IMR-90 (cell line): Measurements from ENCODE around the gene ABCC8. TPM values are rescaled to one million over a fixed set of nuclear protein-coding genes. Genes with fewer than 3 reads are reported as not detected.

Experiments used
- ATAC-seq: fragments of 200-7000 bp; cut with Tn5 transposase; 2 replicates; pipeline ENCODE4 v1.9.1; 2020; ENCODE audit warnings: low read depth, mild to moderate bottlenecking, moderate library complexity
- BruUV-seq: library from RNA; stranded (reverse); fragments of 400-500 nt; replicated peaks from 2 replicates; lab custom pipeline; 2021; lab: Mats Ljungman, UMichigan
- CTCF ChIA-PET: fragments of 300-600 bp; formaldehyde crosslinking; extraction: SDS; loops from one replicate; lab custom pipeline; 2021; ENCODE audit warnings: antibody characterized with exemption; lab: Yijun Ruan, JAX
- POLR2A ChIA-PET: fragments of 300-600 bp; sonication (Branson Sonifier 250); formaldehyde crosslinking; loops from one replicate; lab custom pipeline; 2022; ENCODE audit warnings: antibody characterized with exemption; ENCODE audit not compliant: unreplicated experiment; lab: Charles Lee
- DNase-seq: peaks from one replicate; pipeline ENCODE4 v3.0.0; 2013
- H2AFZ ChIP-seq: replicated peaks from 2 replicates; pipeline ENCODE3; 2013; ENCODE audit warnings: low read length, mild to moderate bottlenecking; ENCODE audit not compliant: poor library complexity
- H2AK5ac ChIP-seq: 2 replicates; pipeline ENCODE4 v1.6.1; 2013; ENCODE audit warnings: low read depth, low read length, inconsistent platforms
- H2AK9ac ChIP-seq: replicated peaks from 2 replicates; pipeline ENCODE3; 2013; ENCODE audit warnings: mild to moderate bottlenecking, low read depth, low read length, moderate library complexity; ENCODE audit not compliant: poor library complexity
- H2BK120ac ChIP-seq: 2 replicates; pipeline ENCODE4 v1.6.1; 2013; ENCODE audit warnings: low read depth, low read length, inconsistent platforms
- H2BK15ac ChIP-seq: 3 replicates; pipeline ENCODE4 v1.6.1; 2013; ENCODE audit warnings: low read depth, low read length, inconsistent platforms
- H2BK20ac ChIP-seq: 2 replicates; pipeline ENCODE4 v1.6.1; 2013; ENCODE audit warnings: low read depth, mild to moderate bottlenecking, inconsistent platforms, low read length, moderate library complexity
- H2BK5ac ChIP-seq: 2 replicates; pipeline ENCODE4 v1.6.1; 2013; ENCODE audit warnings: mild to moderate bottlenecking, low read depth, low read length, inconsistent platforms; ENCODE audit not compliant: poor library complexity, severe bottlenecking
- H3K14ac ChIP-seq: replicated peaks from 2 replicates; pipeline ENCODE4 v1.6.1; 2013; ENCODE audit warnings: low read depth, low read length, inconsistent platforms
- H3K18ac ChIP-seq: 2 replicates; pipeline ENCODE4 v1.6.1; 2013; ENCODE audit warnings: low read depth, low read length, control low read depth
- H3K23ac ChIP-seq: 2 replicates; pipeline ENCODE4 v1.6.1; 2013; ENCODE audit warnings: low read depth, low read length, inconsistent platforms
- H3K27ac ChIP-seq: 2 replicates; pipeline ENCODE4 v1.5.1; 2013; ENCODE audit warnings: mild to moderate bottlenecking, control low read depth, low read length; ENCODE audit not compliant: insufficient read depth
- H3K27me3 ChIP-seq: 2 replicates; pipeline ENCODE4 v1.6.1; 2013; ENCODE audit warnings: low read length; ENCODE audit not compliant: control insufficient read depth, insufficient read depth
- H3K36me3 ChIP-seq: 2 replicates; pipeline ENCODE4 v1.6.1; 2013; ENCODE audit warnings: low read length, mixed read lengths; ENCODE audit not compliant: control insufficient read depth, insufficient read depth
- H3K4ac ChIP-seq: 2 replicates; pipeline ENCODE4 v1.6.1; 2013; ENCODE audit warnings: low read depth, low read length, inconsistent platforms
- H3K4me1 ChIP-seq: 2 replicates; pipeline ENCODE4 v1.6.1; 2013; ENCODE audit warnings: low read length, mixed read lengths; ENCODE audit not compliant: control insufficient read depth, insufficient read depth
- H3K4me2 ChIP-seq: 2 replicates; pipeline ENCODE4 v1.6.1; 2013; ENCODE audit warnings: low read depth, mild to moderate bottlenecking, control low read depth, low read length, moderate library complexity
- H3K4me3 ChIP-seq: 2 replicates; pipeline ENCODE4 v1.5.1; 2013; ENCODE audit warnings: low read depth, mild to moderate bottlenecking, control low read depth, low read length, moderate library complexity; ENCODE audit not compliant: insufficient read depth
- H3K56ac ChIP-seq: 2 replicates; pipeline ENCODE4 v1.6.1; 2013; ENCODE audit warnings: low read length, inconsistent platforms; ENCODE audit not compliant: insufficient read depth; ENCODE audit errors: extremely low read depth
- H3K79me1 ChIP-seq, 2 experiments: 2 replicates each; pipeline ENCODE4 v1.6.1; 2013; ENCODE audit warnings: low read length in 2 of 2, inconsistent platforms in 1 of 2, low read depth in 1 of 2
- H3K9ac ChIP-seq: 2 replicates; pipeline ENCODE4 v1.6.1; 2013; ENCODE audit warnings: low read depth, low read length, control low read depth
- H3K9me1 ChIP-seq: 2 replicates; pipeline ENCODE4 v1.6.1; 2013; ENCODE audit warnings: low read length, inconsistent platforms; ENCODE audit not compliant: insufficient read depth
- H3K9me3 ChIP-seq: 2 replicates; pipeline ENCODE4 v1.6.1; 2013; ENCODE audit warnings: low read length; ENCODE audit not compliant: control insufficient read depth, insufficient read depth
- H4K20me1 ChIP-seq: 2 replicates; pipeline ENCODE4 v1.6.1; 2013; ENCODE audit warnings: low read length, inconsistent platforms; ENCODE audit not compliant: insufficient read depth
- H4K5ac ChIP-seq: 2 replicates; pipeline ENCODE4 v1.6.1; 2013; ENCODE audit warnings: mild to moderate bottlenecking, low read depth, low read length, control low read depth
- H4K8ac ChIP-seq, 2 experiments: 2 replicates each; pipeline ENCODE4 v1.6.1; 2013; ENCODE audit warnings: low read depth in 2 of 2, low read length in 2 of 2, control low read depth in 1 of 2, inconsistent platforms in 1 of 2
- H4K91ac ChIP-seq: 2 replicates; pipeline ENCODE4 v1.6.1; 2013; ENCODE audit warnings: low read depth, low read length, inconsistent platforms; ENCODE audit not compliant: insufficient read depth
- CHD1 ChIP-seq: IDR thresholded peaks from 2 replicates; pipeline ENCODE4 v1.6.1; 2012; ENCODE audit warnings: low read depth, low read length, improper control_type of control experiment
- NFE2L2 ChIP-seq: fragments of 150-350 bp; IDR thresholded peaks from 2 replicates; pipeline ENCODE4 v1.6.1; 2016; ENCODE audit warnings: low read depth, mild to moderate bottlenecking, low read length
- RFX5 ChIP-seq: IDR thresholded peaks from 2 replicates; pipeline ENCODE4 v1.8.0; 2012; ENCODE audit warnings: low read depth, mild to moderate bottlenecking, low read length, moderate library complexity
- WGBS, 2 experiments: methylation state at CpG; one replicate each; pipeline versions ENCODE4 v1.1.5 to v1.1.7; 2013; ENCODE audit warnings: missing lambda C conversion rate in 2 of 2; ENCODE audit not compliant: insufficient read length in 1 of 2; ENCODE audit errors: extremely low coverage in 2 of 2; 5-methylcytosine and 5-hydroxymethylcytosine counted together
- dilution Hi-C: fragments of 300-500 bp; cut with HindIII; formaldehyde crosslinking; loops from one replicate; pipeline ENCODE4 v1.14.3; 2018; ENCODE audit warnings: low sequenced_read_pairs; ENCODE audit not compliant: unreplicated experiment
- in situ Hi-C: fragments of 300-500 bp; cut with MboI; formaldehyde crosslinking; loops from 3 replicates; pipeline ENCODE4 v1.14.3; 2019; ENCODE audit warnings: low sequenced_read_pairs, inconsistent platforms, mixed read lengths
- intact Hi-C: fragments of 100-400 bp; cut with micrococcal nuclease; formaldehyde crosslinking; loops from 2 replicates; pipeline ENCODE4 v1.10.0; 2022
- polyA plus RNA-seq, 3 experiments: library from polyadenylated mRNA; depleted of rRNA; stranded (reverse); fragments of >200 nt; gene quantifications; 2 replicates each; pipeline ENCODE4 v1.2.3, GENCODE V29; 2012; ENCODE audit warnings: low replicate concordance in 1 of 3
- total RNA-seq: library from RNA; depleted of rRNA; stranded (reverse); fragments of >200 nt; gene quantifications from 2 replicates; pipeline ENCODE4 v1.2.3, GENCODE V29; 2012

The ABCC8 gene
- total and polyA plus RNA-seq, 2 of the 4 experiments (the other 2 are of a cell fraction), result not detected

DNA sequence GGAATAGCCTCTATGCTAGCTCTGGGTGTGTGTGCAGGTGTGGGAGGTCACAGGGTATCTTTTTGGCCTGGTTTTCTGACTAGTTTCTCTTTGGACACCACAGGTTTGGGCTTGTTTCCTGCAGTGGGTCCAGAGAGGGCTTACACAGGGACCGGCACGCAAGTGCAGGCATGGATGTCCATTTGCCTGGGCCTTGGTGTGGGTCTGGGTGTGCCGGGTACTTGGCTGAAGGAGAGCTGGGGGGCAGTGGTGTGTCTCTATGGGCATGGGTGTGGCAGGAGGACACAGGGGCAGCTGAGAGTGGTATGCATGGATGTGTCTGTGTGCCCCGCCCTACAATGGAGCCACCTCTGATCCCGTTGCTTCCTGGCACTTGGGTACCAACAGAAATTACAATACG is 80.7 kb downstream of the ABCC8 start:
- Histone ChIP-seq H3K23ac (no peak overlapping the region), H3K9me3 (no peaks in the 10 kb centered on the region), H3K56ac (no peak overlapping the region), H2BK120ac (no peak overlapping the region), H3K9me1 (no peaks in the 10 kb centered on the region), H4K8ac (no peak overlapping the region), H3K36me3 (no peaks in the 10 kb centered on the region), H3K27ac (no peak overlapping the region), H4K5ac (no peak overlapping the region), H3K18ac (no peak overlapping the region), H3K27me3 (peaks cover 11% of the 10 kb centered on the region; the same call in 1 of the 2 replicates), H4K20me1 (no peaks in the 10 kb centered on the region), H2AK5ac (no peak overlapping the region), H3K4me2 (no peak overlapping the region), H3K14ac (no peak overlapping the region), H2BK15ac (no peak overlapping the region), H2BK5ac (no peak overlapping the region), H3K4me3 (no peak overlapping the region), H3K4me1 (no peaks in the 10 kb centered on the region), H2AFZ (no peak overlapping the region), H3K79me1 (no peaks in the 10 kb centered on the region), H2AK9ac (no peak overlapping the region), H3K4ac (no peak overlapping the region), H4K91ac (no peak overlapping the region), H3K9ac (no peak overlapping the region), H2BK20ac (no peak overlapping the region)
- ATAC-seq (no peak), DNase-seq (no peak)
- no TSS peak for BruUV-seq
- ChIA-PET CTCF (no interaction called here), POLR2A (no interaction called here)
- in situ Hi-C loops (no loop called here), dilution Hi-C loops (no loop called here), intact Hi-C loops (no loop called here)
- TF ChIP-seq NFE2L2 (no peak), RFX5 (no peak), CHD1 (no peak)
- WGBS, 2 experiments, result 73% methylated on average over 4 of the region's 6 CpGs; no CpG with 5 or more reads in 1 of the 2 experiments
